Left lobe of liver (tissue), 2 donors: ENCODE measurements around the gene CALML4. TPM values are rescaled to one million over a fixed set of nuclear protein-coding genes. Genes with fewer than 3 reads are reported as not detected.

Experiments
- ATAC-seq: fragments of 200-7000 bp; cut with Tn5 transposase; one replicate; pipeline ENCODE4 v1.9.1; 2020; ENCODE audit warnings: mild to moderate bottlenecking, moderate library complexity
- DNase-seq: peaks from one replicate; pipeline ENCODE4 v3.0.0-alpha.2; 2020; ENCODE audit warnings: low spot score
- total RNA-seq: library from RNA; stranded (reverse); gene quantifications from one replicate; pipeline ENCODE4 v1.2.1, GENCODE V29; 2021
- donor health status: DM: no; HTN: no; CAD: no; lungs with moderate emphysema.
- donor health status: DM: no; HTN: yes; CAD: no.

Gene CALML4
- total RNA-seq, 1 donor from 2014 or later: 6.8 TPM

GRCh38 chr15:68152342-68152741 is 52.8 kb downstream of the CALML4 start:
- DNase-seq (no peak), ATAC-seq (no peak)

- ATAC-seq (no peak), DNase-seq (no peak)
Measured at GRCh38 chr15:68151277-68151676, 53.9 kb downstream of the CALML4 start.

- DNase-seq: no peak
- no peak for ATAC-seq
Measured at GRCh38 chr15:68150187-68150586, 54.9 kb downstream of the CALML4 start.

GRCh38 chr15:68149059-68149458 is 56.1 kb downstream of the CALML4 start:
- DNase-seq (no peak), ATAC-seq (no peak)

- no peak for ATAC-seq
- no peak for DNase-seq
Measured at GRCh38 chr15:68148039-68148438, 57.1 kb downstream of the CALML4 start.

- DNase-seq (no peak), ATAC-seq (no peak)
Measured at GRCh38 chr15:68145706-68146105, 59.4 kb downstream of the CALML4 start.

GRCh38 chr15:68143785-68144184 is 61.3 kb downstream of the CALML4 start:
- no peak for ATAC-seq
- no peak for DNase-seq

- ATAC-seq: no peak
- DNase-seq: no peak
Measured at GRCh38 chr15:68143129-68143528, 62.0 kb downstream of the CALML4 start.

Other genes starting within 250 kb of the CALML4 start
- 13.2 TPM for gene PIAS1, start 151.0 kb downstream of the CALML4 start, total RNA-seq
- 12.2 TPM for gene CLN6, start 24.4 kb upstream of the CALML4 start, total RNA-seq
- gene FEM1B, start 72.4 kb upstream of the CALML4 start, total RNA-seq: 21.5 TPM
- 0.88 TPM for gene ITGA11, start 226.8 kb upstream of the CALML4 start, total RNA-seq